ENCODE data around the gene ITPKB.
"Not testable (repeated sequence)": the region's sequence is repeated elsewhere in the genome, so short reads cannot be mapped to it uniquely, and the experiment has no call there.

The ITPKB gene

GRCh38 chr1:226598955-226599354 is 140.1 kb downstream of the ITPKB start:
- not testable (repeated sequence) for ATAC-seq

DNA sequence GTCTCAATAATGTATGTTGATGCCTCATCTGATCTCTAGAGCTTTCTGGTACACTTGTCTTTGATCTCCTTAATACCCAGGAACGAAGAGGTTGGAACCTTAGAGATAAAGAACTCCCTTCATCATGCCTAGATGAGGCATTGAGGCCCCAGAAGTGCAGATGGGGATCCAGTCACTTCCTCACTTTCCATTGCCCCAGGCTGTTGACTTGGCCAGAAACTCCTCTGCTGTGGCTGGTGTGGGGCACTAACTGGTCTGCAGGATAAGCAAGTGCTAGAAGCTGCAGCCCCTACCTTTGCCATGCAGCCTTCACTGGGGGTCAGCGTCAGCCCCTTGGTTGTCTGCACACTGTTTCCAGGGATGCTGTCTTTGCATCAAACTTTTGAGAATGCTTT is 140.6 kb downstream of the ITPKB start:
- no peak for ATAC-seq

DNA sequence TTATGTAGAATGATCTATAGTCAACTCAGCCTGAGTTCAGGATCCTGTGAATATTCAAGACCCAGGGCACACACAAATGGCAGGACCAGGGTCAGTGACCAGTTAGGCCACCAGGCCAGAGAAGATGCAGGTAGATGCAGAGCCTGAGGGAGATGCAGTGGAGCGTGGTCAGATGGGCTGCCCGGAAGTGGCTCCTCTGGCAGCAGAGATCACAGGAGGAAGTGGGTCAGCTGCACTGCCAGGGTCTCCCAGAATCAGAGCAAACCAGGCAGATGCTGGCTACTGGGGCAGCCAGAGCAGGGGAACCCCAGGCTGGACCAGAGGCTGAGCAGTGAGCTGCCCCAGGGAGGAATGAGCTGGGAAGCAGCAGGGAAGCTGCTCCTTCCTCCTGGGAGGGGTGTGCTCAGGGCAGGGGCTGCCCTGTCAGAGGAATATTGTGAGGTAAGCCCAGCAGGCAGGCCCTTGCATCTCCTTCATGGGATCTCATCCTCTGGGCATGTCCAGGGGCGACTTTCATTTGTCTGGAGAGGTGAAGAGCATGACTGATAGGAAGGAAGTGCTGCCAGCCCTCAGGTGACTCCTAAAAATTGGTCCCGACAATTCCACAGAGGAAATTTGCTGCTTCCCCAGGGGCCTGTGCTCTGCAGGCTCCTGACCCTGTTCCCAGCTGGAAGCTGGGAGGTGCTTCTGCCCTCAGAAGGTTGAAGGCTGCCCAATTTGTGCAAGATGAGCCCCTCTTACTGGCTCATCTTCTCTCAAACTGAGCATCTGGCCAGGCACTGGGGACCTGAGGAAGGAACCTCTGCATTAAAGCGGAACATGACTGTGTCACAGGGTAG is 141.2 kb downstream of the ITPKB start:
- ATAC-seq, result no peak

DNA sequence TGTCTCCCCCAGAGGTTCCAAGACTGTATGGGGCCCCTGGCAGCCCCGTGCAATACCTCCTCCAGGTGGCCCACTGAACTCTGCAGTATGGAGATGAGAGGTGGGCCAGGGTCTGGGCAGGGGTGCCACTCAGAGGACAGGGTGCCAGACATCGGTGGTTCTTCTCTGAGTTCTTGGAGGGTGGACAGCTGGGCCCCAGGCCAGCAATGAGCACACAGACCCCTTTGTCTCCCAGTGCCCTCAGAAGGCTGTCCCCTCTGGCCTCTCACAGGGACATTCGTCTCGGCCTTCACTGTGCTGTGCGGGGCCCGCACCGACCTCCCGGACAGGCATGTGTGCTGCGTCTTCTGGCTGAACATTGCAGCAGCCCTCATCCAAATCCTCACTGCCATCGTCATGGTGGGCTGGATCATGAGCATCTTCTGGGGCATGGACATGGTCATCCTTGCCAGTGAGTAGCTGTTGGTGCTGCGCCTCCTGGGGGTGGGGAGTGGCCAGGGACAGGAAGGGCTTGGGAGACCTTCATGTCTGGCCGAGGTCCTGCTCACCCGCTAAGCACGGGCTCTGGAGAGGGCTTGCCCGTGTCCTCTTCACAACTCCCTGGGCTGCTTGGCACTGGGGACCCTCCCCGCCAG is 142.4 kb downstream of the ITPKB start:
- ATAC-seq, result no peak

- ATAC-seq, result no peak
Observed at GRCh38 chr1:226593541-226593940, 145.5 kb downstream of the ITPKB start.

DNA sequence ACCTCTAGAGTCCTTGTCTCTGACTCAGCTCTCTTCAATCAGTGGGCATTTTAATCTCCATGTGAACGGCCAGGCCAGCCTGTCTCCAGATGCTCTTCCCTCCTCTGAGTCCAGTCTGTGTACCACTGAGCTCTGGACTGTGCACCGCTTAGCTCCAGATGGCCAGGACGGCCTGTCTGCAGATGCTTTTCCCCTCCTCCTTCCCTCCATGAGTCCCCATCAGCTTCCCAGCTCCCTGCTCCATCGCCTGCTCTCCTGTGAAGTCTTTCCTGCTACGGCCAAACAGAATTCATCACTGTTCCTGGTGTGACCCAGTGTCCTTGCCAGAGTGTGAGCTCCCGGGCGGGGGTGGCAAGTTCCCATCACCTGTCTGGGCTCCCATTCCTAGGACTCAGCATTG is 148.5 kb downstream of the ITPKB start:
- ATAC-seq, result no peak

- no peak for ATAC-seq
Observed at GRCh38 chr1:226589008-226589733, 149.9 kb downstream of the ITPKB start.

- no peak for ATAC-seq
Observed at GRCh38 chr1:226588484-226588883, 150.6 kb downstream of the ITPKB start.

- no peak for ATAC-seq
Observed at GRCh38 chr1:226586650-226587422, 152.2 kb downstream of the ITPKB start.

- no peak for ATAC-seq
Observed at GRCh38 chr1:226586116-226586515, 153.0 kb downstream of the ITPKB start.

DNA sequence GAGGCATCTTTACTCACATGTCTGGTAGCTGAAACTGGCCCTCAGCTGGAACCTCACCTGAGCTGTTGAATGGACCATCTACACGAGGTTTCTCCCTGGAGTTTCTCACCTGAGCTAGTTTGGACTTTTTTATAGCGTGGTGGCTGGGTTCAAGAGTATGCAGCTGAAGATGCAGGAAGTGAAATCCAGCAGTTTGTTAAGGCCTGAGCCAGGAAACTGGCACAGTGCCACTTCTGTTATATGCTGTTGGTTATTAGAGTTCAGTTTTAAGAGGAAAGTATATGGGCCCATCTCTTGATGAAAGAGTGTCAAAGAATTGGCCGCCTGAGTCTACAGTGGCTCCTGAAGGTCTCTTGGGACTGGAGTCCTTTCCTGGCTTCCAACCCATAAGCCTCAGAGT is 154.9 kb downstream of the ITPKB start:
- ATAC-seq, result no peak

DNA sequence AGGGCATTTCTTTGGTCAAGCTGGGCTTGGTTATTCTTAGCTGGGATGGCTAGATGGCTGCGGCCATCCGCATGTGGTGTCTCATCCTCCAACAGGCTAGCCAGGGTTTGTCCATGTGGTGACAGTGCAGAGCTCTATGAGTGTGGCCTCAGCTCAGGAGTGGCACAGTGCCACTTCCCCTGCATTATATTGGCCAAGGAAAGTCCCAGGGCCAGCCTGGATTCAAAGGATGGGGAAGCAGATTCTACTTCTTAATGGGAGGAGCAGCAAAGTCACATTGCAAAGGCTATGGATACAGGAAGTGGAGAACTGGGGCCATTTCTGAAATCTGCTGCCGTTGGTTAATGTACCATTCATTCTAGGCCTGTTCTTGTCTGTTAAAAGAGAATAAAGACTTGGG is 156.1 kb downstream of the ITPKB start:
- ATAC-seq, result no peak

Data from activated CD4-positive, CD25-positive, alpha-beta regulatory T cell treated with anti-CD3 and anti-CD28 coated beads, Interleukin-2, amount 50 U/mL, for 24 hours (primary cell).